OCI-LY7 (cell line): ENCODE results near the gene FLT3. TPM values are rescaled to one million over a fixed set of nuclear protein-coding genes. Genes with fewer than 3 reads are reported as not detected.

ENCODE experiments used
- BruUV-seq: library from RNA; stranded (reverse); fragments of 400-500 nt; replicated peaks from 2 replicates; lab custom pipeline; 2021; lab: Mats Ljungman, UMichigan
- CTCF ChIA-PET: fragments of 300-600 bp; sonication (Branson Sonifier 250); formaldehyde crosslinking; loops from one replicate; lab custom pipeline; 2022; ENCODE audit warnings: antibody characterized with exemption; ENCODE audit not compliant: unreplicated experiment; lab: Charles Lee
- POLR2A ChIA-PET: fragments of 300-600 bp; sonication (Branson Sonifier 250); formaldehyde crosslinking; loops from one replicate; lab custom pipeline; 2022; ENCODE audit warnings: antibody characterized with exemption; lab: Charles Lee
- DNase-seq: peaks from one replicate; pipeline ENCODE4 v3.0.0-alpha.2; 2015; ENCODE audit warnings: low spot score
- H2AFZ ChIP-seq: fragments of 200-600 bp; sonication (generic), shearing (Covaris generic); 2 replicates; pipeline ENCODE4 v1.6.1; 2014; ENCODE audit warnings: mild to moderate bottlenecking, antibody characterized with exemption, low read length, moderate library complexity
- H3K27ac ChIP-seq: fragments of 200-600 bp; sonication (generic); 2 replicates; pipeline ENCODE4 v1.5.1; 2014; ENCODE audit warnings: mixed run types, low read depth, mild to moderate bottlenecking, moderate library complexity, low read length, inconsistent platforms; ENCODE audit not compliant: poor library complexity, severe bottlenecking
- H3K36me3 ChIP-seq: fragments of 200-600 bp; sonication (generic); 2 replicates; pipeline ENCODE4 v1.6.1; 2014; ENCODE audit warnings: mild to moderate bottlenecking, antibody characterized with exemption, low read length, moderate library complexity, mixed read lengths; ENCODE audit not compliant: insufficient read depth
- H3K4me1 ChIP-seq: fragments of 200-600 bp; sonication (generic); 2 replicates; pipeline ENCODE4 v1.5.1; 2014; ENCODE audit warnings: mild to moderate bottlenecking, low read length; ENCODE audit not compliant: insufficient read depth, poor library complexity, severe bottlenecking
- H3K4me2 ChIP-seq: fragments of 200-600 bp; sonication (generic); 2 replicates; pipeline ENCODE4 v1.6.1; 2014; ENCODE audit warnings: mild to moderate bottlenecking, low read length
- H3K4me3 ChIP-seq: fragments of 200-600 bp; sonication (generic); 2 replicates; pipeline ENCODE4 v1.5.1; 2014; ENCODE audit warnings: mild to moderate bottlenecking, low read depth, low read length; ENCODE audit not compliant: poor library complexity, severe bottlenecking
- H3K79me2 ChIP-seq: fragments of 200-600 bp; sonication (generic); 2 replicates; pipeline ENCODE4 v1.6.1; 2016; ENCODE audit warnings: low read depth, mild to moderate bottlenecking, low read length, moderate library complexity, mixed read lengths; ENCODE audit not compliant: insufficient read depth
- H3K9me2 ChIP-seq: fragments of 200-600 bp; sonication (generic); 2 replicates; pipeline ENCODE4 v1.6.1; 2016; ENCODE audit warnings: mild to moderate bottlenecking, low read length, mixed read lengths; ENCODE audit not compliant: insufficient read depth
- H3K9me3 ChIP-seq: fragments of 200-600 bp; sonication (generic); 2 replicates; pipeline ENCODE4 v1.6.1; 2014; ENCODE audit warnings: mild to moderate bottlenecking, mixed run types, low read length, mixed read lengths
- H4K20me1 ChIP-seq: fragments of 200-600 bp; sonication (generic); 2 replicates; pipeline ENCODE4 v1.6.1; 2014; ENCODE audit warnings: mild to moderate bottlenecking, antibody characterized with exemption, low read length, moderate library complexity, mixed read lengths; ENCODE audit not compliant: insufficient read depth
- CTCF ChIP-seq: fragments of 200-600 bp; sonication (generic); conservative IDR thresholded peaks from 2 replicates; pipeline ENCODE4 v1.5.1; 2014; ENCODE audit warnings: mild to moderate bottlenecking, antibody characterized with exemption, low read length, moderate library complexity, mixed read lengths
- EZH2phosphoT487 ChIP-seq: fragments of 200-600 bp; sonication (generic); IDR thresholded peaks from 2 replicates; pipeline ENCODE4 v1.6.1; 2018; ENCODE audit warnings: low read depth, borderline replicate concordance, mild to moderate bottlenecking, mixed run types, antibody characterized with exemption, low read length, moderate library complexity, mixed read lengths
- intact Hi-C: fragments of 100-400 bp; cut with micrococcal nuclease; formaldehyde crosslinking; loops from one replicate; pipeline ENCODE4 v1.10.0; 2022; ENCODE audit not compliant: unreplicated experiment
- total RNA-seq, 2 experiments: library from RNA; depleted of rRNA in 1 of 2; stranded (reverse); fragments of >200 nt in 1 of 2; shearing (Covaris generic) in 1 of 2; gene quantifications; 2 replicates each; pipeline ENCODE4 v1.2.3, GENCODE V29; 2014 to 2022

FLT3 gene
- total RNA-seq, 2 experiments from 2014 or later: not detected

- POLR2A ChIA-PET: interaction anchor here (1.9 kb wide), 1 partner anchor 10 kb away, joined by 5 read pairs; no protein-coding TSS in a partner anchor
- intact Hi-C loops: loop anchor here (10.0 kb wide), 1 partner anchor 633 kb away; no protein-coding TSS in a partner anchor
- no peak overlapping the region for H3K4me3 ChIP-seq
Observed at GRCh38 chr13:28001837-28002473, 98.4 kb downstream of the FLT3 start.

GRCh38 chr13:28001049-28001448 is 99.3 kb downstream of the FLT3 start:
- H3K4me3 ChIP-seq: no peak overlapping the region
- H3K27ac ChIP-seq: no peak overlapping the region
- ChIA-PET CTCF (no interaction called here), POLR2A (no interaction called here)
- TF ChIP-seq CTCF (no peak), EZH2phosphoT487 (no peak)
- no peaks in the 10 kb centered on the region for H3K79me2 ChIP-seq
- H3K36me3 ChIP-seq: no peaks in the 10 kb centered on the region
- no peak for DNase-seq
- no peak overlapping the region for H2AFZ ChIP-seq
- H4K20me1 ChIP-seq: no peaks in the 10 kb centered on the region
- H3K4me1 ChIP-seq: no peaks in the 10 kb centered on the region
- BruUV-seq: no TSS peak
- no peaks in the 10 kb centered on the region for H3K9me2 ChIP-seq
- intact Hi-C loops: loop anchor here (10.0 kb wide), 1 partner anchor 634 kb away; no protein-coding TSS in a partner anchor
- no peaks in the 10 kb centered on the region for H3K9me3 ChIP-seq
- H3K4me2 ChIP-seq: no peak overlapping the region

More at GRCh38 chr13:28001837-28002473, 98.4 kb downstream of the FLT3 start:
- no peak overlapping the region for H3K27ac ChIP-seq
- no peak for DNase-seq
- BruUV-seq: no TSS peak
- H3K4me1 ChIP-seq: no peaks in the 10 kb centered on the region
- no peaks in the 10 kb centered on the region for H3K79me2 ChIP-seq
- no peaks in the 10 kb centered on the region for H3K9me2 ChIP-seq
- H4K20me1 ChIP-seq: no peaks in the 10 kb centered on the region
- no peak overlapping the region for H3K4me2 ChIP-seq
- no peaks in the 10 kb centered on the region for H3K36me3 ChIP-seq
- CTCF ChIA-PET: no interaction called here
- TF ChIP-seq EZH2phosphoT487 (no peak), CTCF (no peak)
- H3K9me3 ChIP-seq: no peaks in the 10 kb centered on the region
- H2AFZ ChIP-seq: no peak overlapping the region

GRCh38 chr13:28000567-28000966 is 99.8 kb downstream of the FLT3 start:
- no TSS peak for BruUV-seq
- POLR2A ChIA-PET: no interaction called here

More at GRCh38 chr13:28000567-28000966, 99.8 kb downstream of the FLT3 start:
- Histone ChIP-seq H3K4me2 (no peak overlapping the region), H3K4me1 (no peaks in the 10 kb centered on the region), H3K9me2 (no peaks in the 10 kb centered on the region), H4K20me1 (no peaks in the 10 kb centered on the region), H3K9me3 (no peaks in the 10 kb centered on the region), H3K4me3 (no peak overlapping the region), H3K27ac (no peak overlapping the region), H3K79me2 (no peaks in the 10 kb centered on the region), H2AFZ (no peak overlapping the region), H3K36me3 (no peaks in the 10 kb centered on the region)
- TF ChIP-seq CTCF (no peak), EZH2phosphoT487 (no peak)
- intact Hi-C loops: loop anchor here (10.0 kb wide), 1 partner anchor 634 kb away; no protein-coding TSS in a partner anchor
- CTCF ChIA-PET: no interaction called here
- DNase-seq: no peak
